B cell (primary cell): ENCODE data around the gene IFT122. TPM values are rescaled to one million over a fixed set of nuclear protein-coding genes. Genes with fewer than 3 reads are reported as not detected.

Experiments used
- ATAC-seq: fragments of 200-7000 bp; cut with Tn5 transposase; one replicate; pipeline ENCODE4 v1.10.0; 2021; ENCODE audit warnings: low read depth, mild to moderate bottlenecking, moderate number of reproducible peaks, moderate library complexity
- CTCF ChIA-PET: fragments of 350-600 bp; sonication (Branson Sonifier 250); formaldehyde crosslinking; loops from one replicate; lab custom pipeline; 2021; ENCODE audit warnings: antibody characterized with exemption, inconsistent platforms; lab: Charles Lee
- POLR2A ChIA-PET: fragments of 350-600 bp; sonication (Branson Sonifier 250); formaldehyde crosslinking; loops from one replicate; lab custom pipeline; 2021; ENCODE audit warnings: antibody characterized with exemption; lab: Charles Lee
- DNase-seq: peaks from one replicate; pipeline ENCODE4 v3.0.0; 2013
- H2AFZ ChIP-seq: 2 replicates; pipeline ENCODE4 v1.6.1; 2012; ENCODE audit warnings: mild to moderate bottlenecking, low read depth, low read length; ENCODE audit not compliant: insufficient read depth, poor library complexity, severe bottlenecking
- H3K27ac ChIP-seq, 2 donors: 1 replicate in 1 of 2; 2 replicates in 1 of 2; pipeline ENCODE4 v1.5.1; 2012 to 2013; ENCODE audit warnings: low read length in 2 of 2, mild to moderate bottlenecking in 2 of 2, moderate library complexity in 1 of 2
- H3K27me3 ChIP-seq, 4 experiments: fragments of 200-600 bp in 1 of 4; sonication (generic) in 1 of 4; replicated peaks in 1 of 4; 1 replicate in 2 of 4; 2 replicates in 2 of 4; pipeline versions ENCODE4 v1.6.1 to v1.7.0; 2013 to 2016; ENCODE audit warnings: low read length in 3 of 4, mild to moderate bottlenecking in 2 of 4, mixed read lengths in 1 of 4, moderate library complexity in 1 of 4; ENCODE audit not compliant: insufficient read depth in 4 of 4, control insufficient read depth in 3 of 4; ENCODE audit errors: control extremely low read depth in 1 of 4
- H3K36me3 ChIP-seq, 2 experiments: replicated peaks in 1 of 2; 1 replicate in 1 of 2; 2 replicates in 1 of 2; pipeline versions ENCODE4 v1.6.1 to v1.7.1; 2013; ENCODE audit warnings: low read length in 1 of 2; ENCODE audit not compliant: insufficient read depth in 2 of 2, control insufficient read depth in 1 of 2; ENCODE audit errors: control extremely low read depth in 1 of 2, extremely low read depth in 1 of 2
- H3K4me1 ChIP-seq, 2 donors: fragments of 200-600 bp in 1 of 2; sonication (generic) in 1 of 2; 1 replicate in 1 of 2; 2 replicates in 1 of 2; pipeline versions ENCODE4 v1.5.1 to v1.6.1; 2013 to 2017; ENCODE audit warnings: low read length in 2 of 2; ENCODE audit not compliant: control insufficient read depth in 2 of 2, insufficient read depth in 2 of 2
- H3K4me2 ChIP-seq: replicated peaks from 2 replicates; pipeline ENCODE3; 2012; ENCODE audit warnings: mild to moderate bottlenecking, low read depth, low read length; ENCODE audit not compliant: poor library complexity, severe bottlenecking
- H3K4me3 ChIP-seq, 5 experiments: fragments of 200-600 bp in 1 of 5; sonication (generic) in 1 of 5; 1 replicate in 3 of 5; 2 replicates in 2 of 5; pipeline versions ENCODE4 v1.5.1 to v1.7.0; 2011 to 2016; ENCODE audit warnings: low read length in 4 of 5, mild to moderate bottlenecking in 4 of 5, low read depth in 2 of 5, control low read depth in 1 of 5, moderate library complexity in 1 of 5; ENCODE audit not compliant: insufficient read depth in 1 of 5; ENCODE audit errors: control extremely low read depth in 1 of 5, extremely low read depth in 1 of 5
- H3K79me2 ChIP-seq: fragments of 200-600 bp; sonication (generic); one replicate; pipeline ENCODE4 v1.6.0; 2016; ENCODE audit warnings: low read length; ENCODE audit not compliant: control insufficient read depth, insufficient read depth
- H3K9ac ChIP-seq: fragments of 200-600 bp; sonication (generic); 2 replicates; pipeline ENCODE4 v1.6.1; 2017; ENCODE audit warnings: mild to moderate bottlenecking, low read length, moderate library complexity
- H3K9me3 ChIP-seq, 3 donors: one replicate each; pipeline versions ENCODE4 v1.6.1 to v1.7.1; 2013; ENCODE audit warnings: low read length in 2 of 3; ENCODE audit not compliant: control insufficient read depth in 2 of 3, insufficient read depth in 1 of 3; ENCODE audit errors: control extremely low read depth in 1 of 3
- H4K20me1 ChIP-seq: 2 replicates; pipeline ENCODE4 v1.6.0; 2012; ENCODE audit warnings: mild to moderate bottlenecking, low read length; ENCODE audit not compliant: insufficient read depth, control insufficient read depth, poor library complexity, severe bottlenecking
- H3K27ac Mint-ChIP-seq: one replicate; pipeline ENCODE4 v1.8.0; 2021; ENCODE audit warnings: mixed read lengths
- H3K27me3 Mint-ChIP-seq: one replicate; pipeline ENCODE4 v1.8.0; 2021; ENCODE audit warnings: mixed read lengths
- H3K4me1 Mint-ChIP-seq: one replicate; pipeline ENCODE4 v1.8.0; 2021; ENCODE audit warnings: mixed read lengths
- H3K4me3 Mint-ChIP-seq: one replicate; pipeline ENCODE4 v1.8.0; 2021; ENCODE audit warnings: mixed read lengths
- H3K9me3 Mint-ChIP-seq: one replicate; pipeline ENCODE4 v1.8.0; 2022; ENCODE audit warnings: mixed read lengths; ENCODE audit not compliant: insufficient read depth
- EZH2 ChIP-seq: IDR thresholded peaks from 2 replicates; pipeline ENCODE4 v1.6.1; 2012; ENCODE audit warnings: borderline replicate concordance, low read depth, mild to moderate bottlenecking, moderate library complexity, low read length; ENCODE audit not compliant: insufficient read depth, poor library complexity, severe bottlenecking
- WGBS: methylation state at CpG from one replicate; pipeline ENCODE4 v1.1.5; 2013; ENCODE audit warnings: missing lambda C conversion rate; ENCODE audit not compliant: insufficient coverage; 5-methylcytosine and 5-hydroxymethylcytosine counted together
- intact Hi-C: fragments of 100-400 bp; cut with micrococcal nuclease; formaldehyde crosslinking; loops from one replicate; pipeline ENCODE4 v1.10.0; 2022
- polyA plus RNA-seq: library from polyadenylated mRNA; depleted of rRNA; stranded (reverse); fragments of >200 nt; gene quantifications from 2 replicates; pipeline ENCODE4 v1.2.3, GENCODE V29; 2012
- total RNA-seq, 2 donors: library from RNA; stranded (reverse); fragments of 120-200 nt in 1 of 2; gene quantifications; 1 replicate in 1 of 2; 2 replicates in 1 of 2; pipeline versions ENCODE4 v1.2.3 to v1.2.4, GENCODE V29; 2013 to 2022
- TF ChIP-seq, protein P1 (sequence below): fragments of 200-600 bp; IDR thresholded peaks from one replicate; pipeline ENCODE4 v1.8.0; 2022; ENCODE audit warnings: antibody characterized with exemption, mild to moderate bottlenecking

Gene IFT122
- total and polyA plus RNA-seq, 2 donors (not counting 1 experiment from before 2014, with no cell fraction given): 14.0 to 34.3 TPM

DNA sequence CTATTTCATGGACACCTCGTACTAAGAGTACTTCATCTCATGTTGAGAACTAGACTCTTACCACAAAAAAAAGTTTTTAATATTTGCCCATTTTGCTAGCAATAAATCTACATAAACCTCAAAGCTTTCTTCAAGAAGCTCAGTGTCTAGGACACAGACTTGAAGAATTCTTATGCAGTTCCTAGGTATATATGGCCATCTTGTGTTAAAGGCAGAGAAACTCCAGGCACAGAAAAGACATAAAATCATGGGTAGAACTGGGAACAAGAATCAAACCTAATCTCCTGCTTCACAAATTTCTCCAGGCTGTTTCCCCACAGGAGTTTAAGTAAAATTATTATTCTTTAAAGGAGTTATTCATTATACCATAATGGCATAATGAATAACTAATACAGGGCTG lies 4.7 kb upstream of the IFT122 start:
- no peak for TF ChIP-seq EZH2
- TF ChIP-seq, protein P1, sequence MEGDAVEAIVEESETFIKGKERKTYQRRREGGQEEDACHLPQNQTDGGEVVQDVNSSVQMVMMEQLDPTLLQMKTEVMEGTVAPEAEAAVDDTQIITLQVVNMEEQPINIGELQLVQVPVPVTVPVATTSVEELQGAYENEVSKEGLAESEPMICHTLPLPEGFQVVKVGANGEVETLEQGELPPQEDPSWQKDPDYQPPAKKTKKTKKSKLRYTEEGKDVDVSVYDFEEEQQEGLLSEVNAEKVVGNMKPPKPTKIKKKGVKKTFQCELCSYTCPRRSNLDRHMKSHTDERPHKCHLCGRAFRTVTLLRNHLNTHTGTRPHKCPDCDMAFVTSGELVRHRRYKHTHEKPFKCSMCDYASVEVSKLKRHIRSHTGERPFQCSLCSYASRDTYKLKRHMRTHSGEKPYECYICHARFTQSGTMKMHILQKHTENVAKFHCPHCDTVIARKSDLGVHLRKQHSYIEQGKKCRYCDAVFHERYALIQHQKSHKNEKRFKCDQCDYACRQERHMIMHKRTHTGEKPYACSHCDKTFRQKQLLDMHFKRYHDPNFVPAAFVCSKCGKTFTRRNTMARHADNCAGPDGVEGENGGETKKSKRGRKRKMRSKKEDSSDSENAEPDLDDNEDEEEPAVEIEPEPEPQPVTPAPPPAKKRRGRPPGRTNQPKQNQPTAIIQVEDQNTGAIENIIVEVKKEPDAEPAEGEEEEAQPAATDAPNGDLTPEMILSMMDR: no peak
- H2AFZ ChIP-seq: no peak overlapping the region
- peaks cover 79% of the 10 kb centered on the region for H3K79me2 ChIP-seq
- H4K20me1 ChIP-seq: no peaks in the 10 kb centered on the region
- H3K27me3 ChIP-seq: no peaks in the 10 kb centered on the region
- H3K27ac ChIP-seq: peak overlapping the region; percentile 40 to 88
- peak overlapping the region; percentile 84 for H3K4me3 Mint-ChIP-seq
- intact Hi-C loops: loop anchor here (5.0 kb wide), 2 partner anchors 142 to 158 kb away; partner anchors contain the start of gene HMCES
- peak overlapping the region; percentile 86 for H3K27ac Mint-ChIP-seq
- H3K36me3 ChIP-seq: peaks cover 18 to 65% of the 10 kb centered on the region in 2 experiments
- H3K27me3 Mint-ChIP-seq: no peaks in the 10 kb centered on the region
- H3K9ac ChIP-seq: peak overlapping the region; percentile 53
- POLR2A ChIA-PET: interaction anchor here (0.8 kb wide), 1 partner anchor 52 kb away, joined by 6 read pairs; no protein-coding TSS in a partner anchor
- peak overlapping the region; percentile 13 to 66 (median 31) for H3K4me3 ChIP-seq
- no CpG with 5 or more reads among the region's 1 CpG for WGBS
- no peak for DNase-seq
- peaks cover 69% of the 10 kb centered on the region for H3K4me1 Mint-ChIP-seq
- H3K9me3 ChIP-seq: no peaks in the 10 kb centered on the region
- no peak for ATAC-seq
- H3K4me2 ChIP-seq: peak overlapping the region; percentile 84
- H3K9me3 Mint-ChIP-seq: no peaks in the 10 kb centered on the region
- H3K4me1 ChIP-seq: peaks cover 57 to 60% of the 10 kb centered on the region in 2 donors
- CTCF ChIA-PET: interaction anchor here (0.6 to 3.5 kb wide), 4 partner anchors 35 to 465 kb away, joined by 3 to 14 read pairs (median 5); no protein-coding TSS in a partner anchor

DNA sequence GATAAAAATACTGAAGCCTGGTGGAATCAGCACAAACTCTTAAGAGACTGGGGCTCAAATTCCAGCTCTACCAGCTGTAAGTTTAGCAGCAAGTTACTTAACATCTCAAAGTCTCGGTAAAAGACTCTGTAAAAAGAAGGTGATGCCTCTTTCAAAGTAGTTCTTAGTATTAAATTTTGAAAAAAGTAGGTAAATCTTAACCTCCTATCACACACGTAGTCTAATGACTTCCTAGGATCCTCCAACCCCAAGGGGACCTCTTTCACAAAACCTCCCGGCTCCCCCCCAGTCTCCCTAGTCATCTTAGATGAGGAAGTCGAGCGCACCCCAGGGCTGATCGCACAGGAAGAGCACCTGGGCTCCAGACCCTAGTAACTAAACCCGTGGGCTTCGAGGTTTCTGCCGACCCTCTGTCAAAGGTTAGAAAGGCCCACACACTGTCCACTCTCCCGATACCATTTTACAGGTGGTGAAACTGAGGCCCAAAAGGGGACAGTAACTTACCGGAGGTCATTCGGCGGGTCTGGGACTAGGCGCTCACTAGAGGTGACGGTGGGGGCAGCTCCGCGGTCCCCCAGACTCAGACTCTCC lies 703 bp upstream of the IFT122 start:
- H3K4me1 Mint-ChIP-seq: peaks cover 58% of the 10 kb centered on the region
- Histone ChIP-seq H2AFZ (peak overlapping the region; percentile 93), H3K4me3 (peak overlapping the region; percentile 81 to 100 (median 99)), H4K20me1 (no peaks in the 10 kb centered on the region), H3K9ac (peak overlapping the region; percentile 98), H3K27ac (peak overlapping the region; percentile 73 to 88), H3K79me2 (peaks cover 73% of the 10 kb centered on the region), H3K36me3 (peaks cover 0 to 26% of the 10 kb centered on the region in 2 experiments), H3K27me3 (no peaks in the 10 kb centered on the region), H3K9me3 (no peaks in the 10 kb centered on the region), H3K4me1 (peaks cover 47 to 50% of the 10 kb centered on the region in 2 donors), H3K4me2 (peak overlapping the region; percentile 84)
- ATAC-seq: peak; percentile 13
- peak; percentile 78 for DNase-seq
- TF ChIP-seq EZH2: no peak
- TF ChIP-seq, protein P1: no peak
- peak overlapping the region; percentile 93 for H3K4me3 Mint-ChIP-seq
- ChIA-PET CTCF (interaction anchor here (0.8 to 1.9 kb wide), 8 partner anchors 9 to 56 kb away, joined by 3 to 10 read pairs (median 6); no protein-coding TSS in a partner anchor), POLR2A (interaction anchor here (0.8 to 3.1 kb wide), 6 partner anchors 10 to 256 kb away, joined by 3 to 17 read pairs (median 3); partner anchors contain the start of gene EFCAB12)
- intact Hi-C loops: loop anchor here (1.0 to 5.0 kb wide), 4 partner anchors 11 to 162 kb away; partner anchors contain the start of genes EFCAB12 and HMCES
- no peaks in the 10 kb centered on the region for H3K9me3 Mint-ChIP-seq
- no peaks in the 10 kb centered on the region for H3K27me3 Mint-ChIP-seq
- 0% methylated on average over 11 of the region's 17 CpGs for WGBS
- H3K27ac Mint-ChIP-seq: peak overlapping the region; percentile 95
